Measurements from ENCODE around the gene CDH26.

CDH26 gene

DNA sequence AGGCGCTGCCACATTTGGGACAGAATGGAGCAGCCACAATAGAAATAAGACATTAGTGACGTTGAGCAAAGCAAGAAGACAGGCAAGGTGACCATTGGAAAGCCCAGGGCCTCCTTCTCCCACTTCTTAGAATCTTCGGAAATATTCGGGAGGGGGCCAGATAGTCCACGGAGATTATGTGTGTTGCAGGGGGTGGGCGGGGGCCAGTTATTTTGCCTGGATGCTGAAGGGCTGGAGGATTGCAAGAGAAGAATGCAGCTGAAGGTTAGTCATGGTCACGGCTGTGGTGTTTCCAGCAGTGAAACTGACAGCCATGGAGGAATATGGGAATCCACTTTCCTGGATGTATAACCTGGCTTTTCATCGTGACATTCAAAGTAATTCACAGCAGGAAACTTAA, 88.6 kb downstream of the CDH26 start:
- DNase-seq (ENCODE audit: low spot score) = no peak

DNA sequence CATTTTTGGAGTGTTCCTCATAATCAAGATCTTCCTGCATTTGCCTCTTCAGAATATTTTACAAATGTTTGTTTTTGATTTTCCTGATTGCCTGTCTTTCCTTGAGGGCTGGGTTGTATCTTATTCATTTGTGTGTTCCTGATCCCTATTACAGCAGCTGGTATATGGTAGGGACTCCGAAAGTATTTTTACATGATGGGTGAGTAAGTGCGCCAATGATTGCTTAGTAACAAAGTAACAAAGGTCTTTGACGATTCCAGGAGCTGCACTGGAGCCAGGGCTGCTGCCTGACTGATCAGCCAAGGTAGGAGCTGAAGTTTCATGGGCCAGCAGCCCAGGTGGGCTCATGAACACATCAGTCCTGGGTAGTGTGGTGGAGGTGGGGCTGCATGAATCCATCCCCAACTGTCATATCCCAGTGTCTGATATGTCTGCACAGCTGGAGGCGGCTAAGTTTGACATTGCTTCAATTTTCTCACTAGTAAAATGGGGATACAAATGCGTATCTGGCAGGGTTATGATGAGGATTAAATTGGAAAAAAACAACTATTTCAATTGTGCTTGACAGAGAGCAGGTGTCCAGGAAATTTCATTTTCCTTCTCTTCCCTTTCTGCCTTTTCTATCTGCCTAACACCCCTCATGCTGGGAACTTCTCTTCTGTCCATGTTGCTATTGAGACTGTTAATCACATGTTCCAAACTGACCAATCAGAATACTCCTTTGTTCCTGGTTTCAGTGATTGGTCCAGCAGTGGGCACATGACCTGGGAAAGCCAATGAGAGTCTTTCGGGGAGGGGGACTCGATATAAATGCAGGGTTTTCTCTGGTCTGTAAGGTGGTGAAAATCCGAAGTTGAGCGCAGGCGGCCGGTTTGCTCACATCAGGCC, 90.7 kb downstream of the CDH26 start:
- DNase-seq (ENCODE audit: low spot score) = no peak

DNA sequence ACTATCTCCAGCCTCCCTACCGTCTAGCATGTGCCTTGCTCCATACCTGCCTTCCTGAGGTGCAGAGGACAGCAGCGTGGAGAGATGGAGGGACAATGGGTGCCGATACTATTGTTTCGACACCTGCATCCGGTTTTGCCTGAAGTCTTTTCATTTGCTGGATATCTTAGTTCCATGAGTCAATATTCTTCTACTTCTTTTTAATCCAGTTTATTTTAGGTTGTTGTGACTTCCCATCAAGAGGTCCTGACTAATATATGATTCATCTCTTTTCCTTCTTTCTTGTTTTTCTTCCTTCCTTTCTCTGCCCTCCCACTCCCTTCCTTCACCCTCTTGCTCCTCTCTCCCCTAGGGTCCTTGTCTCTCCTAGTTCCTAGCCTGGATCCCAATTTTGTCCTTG, 91.4 kb downstream of the CDH26 start:
- no peak for DNase-seq (ENCODE audit: low spot score)

DNA sequence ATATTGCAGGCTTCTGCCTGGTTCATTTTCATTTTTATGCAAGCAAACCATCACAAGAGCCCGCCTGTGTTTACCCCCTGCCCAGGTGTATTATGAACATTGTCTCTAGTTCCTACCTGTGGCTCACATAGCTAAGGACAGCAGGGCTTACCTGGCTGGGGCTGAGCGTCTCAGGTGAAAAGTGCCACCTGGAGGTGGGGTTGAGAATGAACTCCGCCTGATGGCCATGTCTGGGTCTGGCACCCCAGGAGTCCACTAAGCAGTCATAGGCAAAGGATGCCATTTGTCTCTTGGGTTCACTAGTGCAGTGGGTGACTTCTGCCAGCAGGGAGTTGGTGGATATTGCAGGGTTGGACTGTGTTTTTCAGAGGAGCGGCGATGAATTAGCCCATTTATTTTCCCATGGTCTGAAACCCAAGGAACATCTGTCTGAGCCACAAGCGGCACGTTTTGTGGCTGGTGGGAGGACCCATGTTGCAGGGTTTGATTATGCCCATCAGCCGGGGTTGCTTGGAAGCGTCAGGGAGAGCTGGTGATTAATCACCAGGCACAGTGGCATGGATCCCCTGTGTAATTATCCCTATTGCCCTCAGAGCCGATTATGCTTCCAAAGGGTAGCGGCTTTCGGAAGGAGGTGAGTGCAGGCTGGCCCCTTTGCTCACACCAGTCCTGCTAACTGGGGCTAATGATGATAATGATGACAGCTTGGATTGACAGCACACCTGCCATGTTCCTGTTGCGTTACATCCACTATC, 92.1 kb downstream of the CDH26 start:
- no peak for DNase-seq (ENCODE audit: low spot score)

DNA sequence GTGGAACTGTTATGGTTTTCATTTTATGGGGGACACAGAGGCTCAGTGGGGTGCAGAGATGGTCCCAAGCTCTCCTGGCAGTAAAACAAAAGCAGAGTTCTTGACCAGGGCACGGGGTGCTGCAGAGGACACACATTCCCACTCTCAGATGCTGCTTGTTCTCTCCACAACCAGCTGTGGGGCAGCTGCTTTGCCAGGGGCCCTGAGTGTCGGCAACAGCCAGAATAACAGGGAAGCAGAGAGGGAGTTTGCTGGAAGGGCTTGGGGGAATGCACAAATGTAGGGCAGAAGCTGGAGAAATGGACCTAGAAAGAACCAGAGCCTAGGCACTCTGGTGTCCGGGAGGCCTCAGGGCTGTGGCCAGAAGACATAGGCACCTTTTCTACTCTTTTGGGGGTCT, 93.7 kb downstream of the CDH26 start:
- no peak for DNase-seq (ENCODE audit: low spot score)

DNA sequence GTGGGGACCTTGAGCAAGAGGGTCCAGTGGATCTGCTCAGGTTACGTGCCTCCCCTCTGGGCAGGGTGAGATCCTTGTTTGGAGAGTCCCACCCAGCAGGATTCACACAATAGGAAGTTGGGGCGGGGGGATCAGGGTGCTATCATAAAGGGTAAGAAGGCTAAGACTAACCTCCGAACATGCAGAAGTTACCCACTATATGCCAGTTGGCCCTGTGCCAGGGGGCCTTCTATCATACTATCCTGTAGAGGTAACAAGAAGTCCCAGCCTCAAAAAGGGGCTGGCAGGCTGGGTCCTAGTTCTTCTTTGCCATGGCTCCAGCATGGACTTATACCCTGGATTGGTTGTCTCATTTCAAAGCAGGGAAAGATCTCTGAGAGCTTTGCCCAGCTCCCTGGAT, 94.1 kb downstream of the CDH26 start:
- DNase-seq (ENCODE audit: low spot score) = no peak

DNA sequence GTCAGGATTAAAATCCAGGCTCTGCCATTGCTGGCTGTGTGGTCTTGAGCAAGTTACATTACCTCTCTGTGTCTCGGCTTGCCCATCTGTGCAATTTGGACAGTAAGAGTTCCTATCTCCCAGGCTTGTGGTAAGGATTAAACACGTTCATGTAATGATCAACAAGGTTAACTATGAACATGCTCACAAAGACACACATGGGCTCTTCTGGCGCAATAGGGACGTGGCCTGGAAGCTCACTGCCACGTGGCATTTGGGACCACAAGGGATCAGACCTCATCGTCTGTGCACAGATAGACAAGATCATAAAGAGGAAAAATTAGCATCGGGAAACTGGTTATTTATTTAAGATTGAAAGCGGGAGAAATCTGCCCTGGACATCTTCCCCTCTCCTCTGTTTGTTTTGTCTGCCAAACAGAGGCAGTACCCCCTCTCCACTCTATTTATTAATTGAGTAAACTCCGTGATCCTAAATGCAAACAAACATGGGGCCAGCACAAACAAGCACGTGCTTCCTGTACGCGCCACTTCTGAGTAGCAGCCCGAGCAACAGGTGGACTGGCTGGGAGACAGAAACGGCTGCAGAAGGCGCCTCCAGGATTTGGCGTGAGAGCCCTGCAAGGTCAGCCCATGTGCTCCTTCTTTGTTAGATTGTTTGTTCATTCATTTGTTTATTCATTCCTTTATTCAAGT, 95.0 kb downstream of the CDH26 start:
- DNase-seq (ENCODE audit: low spot score) = no peak

DNA sequence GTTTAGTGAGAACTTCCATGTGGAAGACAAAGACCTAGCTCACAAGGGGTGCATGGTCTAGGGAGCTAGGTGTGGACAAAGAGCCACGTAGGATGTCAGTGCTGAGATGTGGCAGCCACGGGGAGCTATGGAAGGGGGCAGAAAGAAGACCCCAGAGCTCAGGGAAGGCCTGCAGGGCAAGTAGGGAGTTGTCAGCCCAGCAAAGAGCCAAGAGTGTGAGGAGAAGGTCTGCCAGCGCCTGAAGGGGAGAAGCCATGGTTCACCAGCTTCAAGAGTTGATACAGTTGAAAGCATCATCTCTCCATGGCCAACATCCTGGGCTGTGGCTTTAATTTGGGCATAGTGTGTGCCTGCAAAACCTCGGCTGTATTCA, 95.6 kb downstream of the CDH26 start:
- no peak for DNase-seq (ENCODE audit: low spot score)

DNA sequence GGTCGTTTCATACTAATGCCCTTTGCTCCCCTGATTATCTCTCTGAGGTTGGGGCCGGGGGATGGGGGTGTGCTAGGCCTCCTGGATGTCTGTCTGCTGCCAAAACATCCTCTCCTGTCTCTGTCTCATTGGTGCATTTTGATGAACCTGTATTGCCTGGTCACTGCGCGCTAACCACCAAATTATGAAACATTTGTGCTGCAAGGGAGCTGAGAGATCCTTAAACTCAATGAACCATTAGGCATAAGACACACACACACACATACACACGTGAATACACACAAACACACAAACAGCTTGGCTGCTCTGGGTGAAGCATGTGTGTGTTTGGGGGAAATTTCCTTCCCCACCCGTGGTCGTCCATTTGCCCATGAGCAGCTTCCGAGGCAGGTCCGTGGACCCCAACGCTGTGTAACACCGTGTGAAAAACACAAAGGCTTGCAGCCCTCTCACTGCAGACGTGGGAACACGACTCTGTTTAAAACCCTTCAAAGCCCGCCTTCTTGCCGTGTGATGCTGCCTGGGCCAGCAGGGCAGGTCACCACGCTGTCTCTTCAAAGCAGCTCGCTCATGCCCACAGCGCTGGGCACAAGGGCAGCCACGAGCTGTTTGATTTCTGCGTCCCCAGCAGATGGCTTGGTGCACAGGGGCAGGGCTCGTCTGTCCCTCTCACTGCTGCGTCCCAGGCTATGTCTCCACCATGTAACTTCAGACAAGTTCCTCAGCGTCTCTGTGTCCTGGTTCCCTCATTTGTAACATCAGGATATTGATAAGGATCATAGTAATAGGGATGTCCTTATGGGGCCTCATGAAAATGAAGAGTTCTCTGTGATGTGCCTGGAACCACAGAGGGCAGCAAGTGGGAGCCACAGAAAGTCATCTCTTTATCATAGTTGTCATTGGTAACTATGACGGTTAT, 96.8 kb downstream of the CDH26 start:
- no peak for DNase-seq (ENCODE audit: low spot score)

DNA sequence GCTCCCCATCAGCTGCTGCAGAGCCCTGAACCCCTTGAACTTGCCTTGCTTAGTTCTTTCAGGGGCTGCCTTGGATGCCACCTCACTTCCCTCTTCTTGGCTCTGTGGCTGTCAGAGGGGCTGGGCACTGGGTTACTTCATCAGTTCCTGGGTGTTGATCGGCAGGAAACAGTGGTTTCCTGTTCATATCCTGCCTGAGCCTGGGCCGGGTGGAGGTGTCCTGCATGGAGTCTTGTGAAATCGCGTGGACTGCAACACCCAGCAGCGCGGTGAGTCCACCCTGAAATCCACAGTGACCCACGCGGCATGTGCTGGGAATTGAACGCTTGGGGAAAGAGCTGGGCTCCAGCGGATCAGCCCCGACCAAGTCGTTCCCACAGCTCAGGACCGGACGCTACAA, 97.5 kb downstream of the CDH26 start:
- DNase-seq (ENCODE audit: low spot score) = no peak

DNA sequence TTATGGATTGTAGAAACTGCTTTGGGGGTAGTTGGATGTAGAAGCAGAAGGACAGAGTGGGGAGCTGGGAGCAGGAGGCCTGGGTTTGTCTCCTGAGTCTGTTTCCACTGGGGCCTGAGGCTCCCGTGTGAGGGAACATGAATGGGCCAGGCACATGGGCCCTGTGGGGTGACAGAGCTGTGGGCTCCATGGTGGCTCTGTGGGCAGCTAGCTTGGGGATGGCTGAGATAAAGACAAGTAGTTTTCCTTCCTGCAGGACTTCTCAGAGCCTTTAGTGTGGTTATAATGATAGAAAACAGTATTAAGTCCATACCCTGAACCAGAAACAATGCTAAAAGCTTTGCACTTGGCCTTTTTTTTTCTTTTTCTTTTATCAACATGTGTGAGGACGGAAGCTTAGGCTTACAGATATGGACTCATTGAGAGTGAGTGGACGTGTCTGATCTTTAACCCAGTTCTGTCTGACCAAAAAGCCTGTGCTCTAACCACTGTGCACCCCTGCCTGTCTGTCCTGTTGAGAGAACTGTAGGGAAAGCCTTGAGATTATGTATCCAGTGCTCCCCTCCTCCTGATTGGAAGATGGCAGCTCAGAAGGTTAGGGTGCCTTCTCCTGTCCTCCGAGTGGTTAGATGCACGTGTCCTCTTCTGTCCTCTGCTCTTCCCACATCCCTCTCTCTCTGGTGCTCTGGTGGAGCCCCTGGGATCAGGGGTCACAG, 98.3 kb downstream of the CDH26 start:
- no peak for DNase-seq (ENCODE audit: low spot score)

DNA sequence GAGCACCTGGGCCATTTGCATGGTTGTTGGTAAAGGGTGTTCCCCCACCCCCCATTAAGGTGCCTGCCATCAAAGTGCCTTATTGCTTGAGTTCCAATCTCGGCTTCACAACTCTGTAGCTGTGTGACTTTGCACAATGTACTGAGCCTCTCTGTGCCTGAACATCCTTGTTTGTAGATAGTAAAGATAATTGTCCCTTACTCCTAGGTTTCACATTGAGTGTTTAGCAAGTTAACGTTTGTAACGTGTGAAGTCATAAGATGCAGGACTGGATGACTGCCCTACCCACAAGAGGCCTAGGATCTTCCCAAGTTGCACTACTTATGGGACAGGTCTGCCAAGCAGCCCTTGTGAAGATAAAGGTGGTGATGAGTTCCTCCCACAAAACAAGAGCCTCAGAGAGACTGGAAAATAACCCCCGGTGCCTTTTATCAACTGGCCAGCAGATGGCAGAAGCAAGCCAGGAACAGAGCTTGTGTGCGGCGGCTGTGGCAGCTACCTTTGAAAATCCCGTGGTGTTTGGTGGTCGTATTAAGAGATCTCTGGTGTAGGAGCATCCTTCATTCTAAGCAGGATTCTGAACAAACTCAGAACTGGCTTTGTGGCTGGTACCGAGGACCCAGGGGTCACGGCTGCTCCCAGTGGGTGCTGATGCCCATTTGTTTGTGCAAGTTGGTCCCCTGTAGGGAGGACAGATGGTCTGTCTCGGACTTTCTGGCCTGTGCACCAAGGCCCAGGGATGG, 99.1 kb downstream of the CDH26 start:
- DNase-seq (ENCODE audit: low spot score) = peak; percentile 79

DNA sequence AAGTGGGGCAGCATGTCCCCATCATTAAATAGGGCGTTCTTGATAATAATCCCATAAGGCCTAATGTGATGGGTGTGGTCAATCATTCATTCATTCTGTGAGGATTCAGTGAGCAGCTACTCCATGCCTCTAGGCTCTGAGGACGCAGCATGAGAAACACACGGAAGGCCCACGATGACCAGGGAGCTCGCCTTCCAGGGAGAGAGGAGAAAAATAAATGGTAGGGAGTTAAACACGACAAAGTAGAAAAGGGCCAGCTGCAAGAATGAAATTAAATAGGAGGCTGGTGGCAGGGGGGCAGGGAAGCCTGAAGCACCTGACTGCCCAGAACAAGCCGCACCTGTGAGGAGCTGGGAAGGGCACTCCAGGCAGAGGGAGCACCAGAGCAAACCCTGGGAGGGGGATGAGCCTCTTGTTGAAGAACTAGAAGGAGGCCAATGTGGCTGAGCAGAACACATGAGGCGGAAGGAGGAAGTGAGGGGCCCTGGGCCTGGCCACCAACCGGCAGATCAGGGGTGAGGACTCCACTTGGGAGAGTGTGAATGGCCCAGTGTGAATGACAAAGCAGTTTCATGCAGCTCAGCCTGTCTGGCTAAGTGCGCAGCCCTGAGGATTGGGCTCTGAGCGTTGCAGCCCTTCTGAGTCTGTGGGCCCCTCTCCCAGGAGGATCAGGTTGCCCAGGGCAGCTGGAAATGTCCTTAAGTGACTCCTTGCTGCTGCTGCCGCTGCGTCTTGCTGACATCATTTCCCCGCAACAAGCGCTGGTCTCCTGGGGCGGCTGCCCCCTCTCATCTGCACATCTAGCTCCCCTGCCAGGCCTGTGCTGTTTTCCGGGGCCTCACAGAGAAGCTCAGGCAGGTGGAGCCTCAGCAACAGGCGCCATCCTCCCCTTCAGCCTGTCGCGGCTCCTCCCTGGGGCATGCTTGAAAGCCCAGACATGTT, 99.9 kb downstream of the CDH26 start:
- peak; percentile 4 for DNase-seq (ENCODE audit: low spot score)

DNA sequence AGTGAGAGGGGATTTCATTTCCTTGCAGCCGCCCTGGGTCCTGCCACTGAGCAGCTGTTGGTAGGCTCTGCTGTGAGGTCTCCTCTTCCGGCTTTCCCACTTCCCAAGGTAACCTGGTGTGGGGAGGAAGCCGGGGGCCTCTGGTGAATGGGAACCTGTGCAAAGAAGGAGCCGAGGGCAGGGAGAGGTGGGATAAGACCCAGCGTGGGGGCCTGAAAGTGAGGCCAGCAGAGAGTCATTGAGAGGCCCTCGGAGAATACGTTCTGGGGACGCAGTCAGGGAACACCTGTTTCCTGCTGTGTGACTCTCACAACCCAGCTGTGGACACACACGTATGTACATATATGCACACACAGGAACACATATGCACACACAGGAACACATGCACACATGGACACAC, 100.7 kb downstream of the CDH26 start:
- DNase-seq (ENCODE audit: low spot score) = no peak

DNA sequence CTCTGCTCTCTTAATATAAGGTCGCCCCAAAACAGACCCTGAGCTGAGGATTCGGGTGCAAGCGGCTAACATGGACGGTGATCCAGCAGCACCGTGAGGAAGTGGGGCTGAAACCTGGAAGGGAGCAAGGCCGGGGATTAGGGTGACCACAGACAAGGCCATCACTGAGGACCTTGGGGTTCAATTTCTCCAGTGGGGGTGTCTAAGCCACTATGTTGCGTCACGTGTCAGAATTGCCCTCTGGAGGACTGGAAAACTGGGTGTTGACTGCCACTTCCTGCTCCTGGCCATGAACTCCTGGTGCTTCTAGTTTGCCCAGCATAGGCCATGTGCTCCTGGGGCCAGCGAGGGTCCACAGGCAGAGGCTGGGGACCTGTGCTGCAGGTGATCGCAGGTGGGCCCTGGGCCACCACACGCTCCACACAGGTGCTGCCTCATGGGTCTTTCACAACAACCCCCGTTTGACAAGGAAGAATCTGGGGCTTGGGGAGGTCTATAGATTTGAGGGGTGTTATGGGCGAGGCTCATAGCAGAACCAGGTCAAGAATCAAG, 101.9 kb downstream of the CDH26 start:
- no peak for DNase-seq (ENCODE audit: low spot score)

DNA sequence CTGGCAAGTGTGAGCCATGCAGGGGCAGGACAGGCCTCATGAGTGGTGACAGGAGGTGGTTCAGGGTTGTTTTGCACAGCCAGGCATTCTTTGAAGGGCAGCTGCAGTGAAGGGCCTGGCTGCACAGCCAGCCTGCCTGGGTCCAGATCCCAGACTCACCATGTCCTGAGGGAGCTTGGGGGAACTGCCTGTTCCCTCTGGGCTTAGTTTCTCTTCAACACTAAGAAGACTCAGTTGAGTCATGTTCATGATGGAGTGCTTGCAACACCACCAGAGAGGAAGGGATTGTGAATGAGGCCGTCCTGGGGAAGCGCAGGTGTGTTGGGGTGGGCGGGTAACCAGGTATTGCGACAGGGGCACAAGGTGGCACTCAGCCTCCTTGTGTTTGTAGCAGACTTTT, 102.4 kb downstream of the CDH26 start:
- DNase-seq (ENCODE audit: low spot score) = no peak

DNA sequence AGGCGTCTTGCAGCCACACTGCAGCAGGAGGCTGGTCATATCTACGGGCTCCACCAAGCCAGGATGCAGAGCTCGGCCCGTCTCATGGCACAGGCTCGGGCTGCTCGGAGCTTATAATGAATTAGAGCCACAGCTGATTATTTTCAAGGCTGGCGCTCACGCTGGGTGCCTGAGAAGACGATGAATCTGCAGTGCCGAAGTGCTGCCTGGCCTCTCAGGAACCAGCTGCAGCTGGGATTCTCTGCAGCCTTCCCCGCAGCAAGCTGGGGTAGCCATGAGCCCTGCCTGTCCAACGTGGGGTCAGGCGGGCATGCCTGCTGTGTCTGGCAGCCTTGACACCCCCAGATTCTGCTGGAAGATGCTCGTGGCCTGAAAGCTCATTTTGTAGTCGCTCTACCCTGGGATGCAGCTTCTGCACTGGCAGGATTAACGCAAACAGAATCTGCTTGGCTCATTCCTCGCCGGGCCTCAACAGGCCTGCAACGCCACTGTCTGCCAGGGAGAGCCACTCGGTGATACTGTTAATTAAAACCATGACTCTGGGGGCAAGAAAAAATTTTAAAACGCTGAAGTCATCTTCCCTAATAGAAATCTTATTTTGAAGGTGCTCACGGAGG, 104.3 kb downstream of the CDH26 start:
- DNase-seq (ENCODE audit: low spot score) = peak; percentile 60

DNA sequence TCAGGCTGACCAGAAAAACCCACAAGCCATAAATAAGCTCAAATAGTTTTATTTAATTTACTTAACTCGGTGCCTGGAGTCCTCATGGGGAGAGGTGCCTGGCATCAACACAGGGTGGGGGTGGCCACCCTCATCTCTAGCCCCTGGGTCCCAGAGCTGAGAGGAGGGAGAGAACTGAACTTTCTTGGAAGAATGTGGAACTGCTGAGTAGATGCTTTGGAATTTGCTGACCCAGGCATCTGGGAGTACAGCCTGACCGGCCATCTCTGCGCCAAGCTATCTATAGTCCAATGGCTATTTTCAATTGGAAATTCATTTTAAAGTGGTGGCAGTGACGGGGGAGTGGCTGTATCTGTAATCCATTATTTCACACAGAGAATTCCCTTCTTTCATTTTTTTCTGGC, 104.8 kb downstream of the CDH26 start:
- no peak for DNase-seq (ENCODE audit: low spot score)
